ENCODE results near the gene CDC42BPB. TPM values are rescaled to one million over a fixed set of nuclear protein-coding genes. Genes with fewer than 3 reads are reported as not detected.
A peak's percentile ranks its signal among the peaks of the same experiment; 100 is the strongest.

CDC42BPB gene
- total RNA-seq, 2 experiments from 2014 or later: 0.81 to 1.1 TPM

DNA sequence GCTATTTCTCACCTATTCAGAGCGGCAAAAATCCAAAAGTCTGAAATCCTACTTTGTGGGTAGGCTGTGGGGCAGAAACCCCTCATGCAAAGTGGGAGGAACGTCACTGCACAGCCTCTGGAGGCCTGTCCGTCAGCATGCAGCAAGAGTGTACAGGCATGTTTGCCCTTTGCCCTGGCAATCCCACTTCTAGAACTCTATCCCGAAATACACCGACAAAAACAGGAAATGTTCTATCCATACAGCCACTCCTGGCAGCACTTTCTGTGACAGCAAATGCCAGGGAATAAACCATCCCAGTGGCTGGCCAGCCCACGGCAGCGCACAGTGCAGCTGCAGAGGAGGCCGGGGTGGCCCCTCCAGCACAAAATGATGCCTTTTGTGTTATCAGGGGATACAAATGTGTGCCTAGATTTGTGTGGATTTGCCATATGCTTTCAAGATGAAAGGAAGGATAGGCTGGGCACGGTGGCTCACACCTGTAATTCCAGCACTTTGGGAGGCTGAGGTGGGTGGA is 95.2 kb downstream of the CDC42BPB start:
- DNase-seq: no peak
- H3K4me3 Mint-ChIP-seq: no peak overlapping the region
- CTCF ChIA-PET: no interaction called here
- POLR2A ChIA-PET: no interaction called here
- H3K4me1 Mint-ChIP-seq: no peaks in the 10 kb centered on the region
- no peak overlapping the region for H3K27ac Mint-ChIP-seq
- no peaks in the 10 kb centered on the region for H3K36me3 Mint-ChIP-seq (ENCODE audit: low read depth)
- no peaks in the 10 kb centered on the region for H3K9me3 Mint-ChIP-seq
- H3K27me3 Mint-ChIP-seq: no peaks in the 10 kb centered on the region

DNA sequence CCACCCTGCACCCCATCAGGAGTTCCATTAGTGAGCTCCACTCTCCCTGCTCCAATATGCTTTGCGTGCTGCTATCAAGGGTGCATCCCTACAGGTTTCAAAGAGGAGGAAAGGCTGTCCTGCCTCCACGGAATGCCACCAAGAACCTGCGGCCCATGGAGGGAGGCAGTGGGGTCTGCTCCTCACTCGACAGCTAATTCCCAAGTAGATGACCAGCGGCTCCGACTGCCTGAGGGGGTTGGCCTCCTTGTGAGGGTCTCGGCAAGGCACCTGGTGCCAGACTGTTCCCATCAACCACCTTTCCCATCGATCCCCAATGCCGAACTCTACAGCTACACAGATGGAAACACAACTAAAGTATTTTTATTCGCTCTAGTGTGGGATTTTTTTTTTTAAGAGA is 98.9 kb downstream of the CDC42BPB start:
- H3K36me3 Mint-ChIP-seq (ENCODE audit: low read depth): no peaks in the 10 kb centered on the region
- no peak for DNase-seq
- no peaks in the 10 kb centered on the region for H3K9me3 Mint-ChIP-seq
- H3K4me3 Mint-ChIP-seq: no peak overlapping the region
- no peak overlapping the region for H3K27ac Mint-ChIP-seq
- ChIA-PET CTCF (interaction anchor here (0.6 to 1.3 kb wide), 3 partner anchors 9 to 1858 kb away, joined by 3 read pairs; no protein-coding TSS in a partner anchor), POLR2A (no interaction called here)
- H3K4me1 Mint-ChIP-seq: no peaks in the 10 kb centered on the region
- no peaks in the 10 kb centered on the region for H3K27me3 Mint-ChIP-seq

DNA sequence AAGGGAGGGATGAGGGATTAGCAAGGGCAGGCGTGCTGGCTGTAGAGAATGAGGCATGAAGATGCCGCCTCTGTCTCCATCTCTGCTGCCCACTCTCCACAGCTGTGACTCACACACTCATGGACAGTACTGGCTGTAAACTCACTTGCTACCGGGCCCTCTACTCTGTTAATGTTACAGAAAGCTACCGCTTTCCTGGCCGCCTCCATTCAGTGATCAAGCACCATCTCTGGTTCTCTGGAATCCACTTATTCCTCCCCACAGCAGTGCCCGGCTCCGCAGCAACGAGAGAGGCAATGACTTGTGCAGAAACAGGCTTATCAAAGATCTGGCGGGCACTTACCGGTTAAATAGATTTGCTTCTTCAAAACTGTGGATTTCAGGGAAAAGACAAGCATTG is 100.1 kb downstream of the CDC42BPB start:
- POLR2A ChIA-PET: no interaction called here
- Mint-ChIP-seq H3K4me3 (no peak overlapping the region), H3K9me3 (no peaks in the 10 kb centered on the region), H3K4me1 (no peaks in the 10 kb centered on the region), H3K27ac (no peak overlapping the region), H3K27me3 (no peaks in the 10 kb centered on the region), H3K36me3 (ENCODE audit: low read depth) (no peaks in the 10 kb centered on the region)
- DNase-seq: no peak
- CTCF ChIA-PET: interaction anchor here (1.3 kb wide), 1 partner anchor 8 kb away, joined by 3 read pairs; no protein-coding TSS in a partner anchor

DNA sequence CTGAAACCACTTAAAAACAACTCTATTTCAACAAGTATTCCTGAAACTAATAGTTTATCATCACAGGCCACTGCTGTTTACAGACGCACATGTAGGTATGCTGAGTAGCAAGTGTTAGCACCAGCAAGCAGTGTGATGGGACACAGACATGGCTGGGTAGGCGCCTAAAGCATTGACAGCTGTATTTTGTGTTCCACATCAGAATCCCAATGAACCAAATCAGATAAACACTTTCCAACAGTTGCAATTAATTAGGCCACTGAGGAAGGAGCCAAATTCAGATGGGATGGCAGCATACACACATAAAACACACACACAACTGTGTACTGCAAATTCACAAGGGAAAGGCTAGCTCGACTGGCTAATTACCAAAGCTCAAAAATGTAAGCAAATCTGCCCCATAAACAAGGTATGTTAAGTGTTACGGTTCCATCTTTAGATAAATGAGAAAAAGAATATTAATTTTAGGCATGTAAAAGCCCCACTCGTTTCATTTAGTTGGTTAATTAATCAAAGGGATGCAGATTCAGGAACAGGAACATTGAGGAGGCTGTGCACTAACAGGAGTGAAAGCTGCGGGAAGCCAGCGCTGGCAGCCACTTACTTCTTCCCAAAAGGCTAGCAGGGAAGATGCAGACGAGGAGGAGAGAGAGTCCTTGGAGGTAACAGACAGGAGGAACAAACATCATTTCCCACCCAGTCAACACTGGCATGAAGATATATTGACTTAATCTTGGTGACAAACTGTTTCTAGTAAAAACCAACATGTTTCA is 101.5 kb downstream of the CDC42BPB start:
- DNase-seq: no peak
- H3K27me3 Mint-ChIP-seq: no peaks in the 10 kb centered on the region
- H3K27ac Mint-ChIP-seq: no peak overlapping the region
- no peaks in the 10 kb centered on the region for H3K4me1 Mint-ChIP-seq
- no peaks in the 10 kb centered on the region for H3K9me3 Mint-ChIP-seq
- no peak overlapping the region for H3K4me3 Mint-ChIP-seq
- CTCF ChIA-PET: interaction anchor here (1.2 kb wide), 1 partner anchor 21 kb away, joined by 4 read pairs; no protein-coding TSS in a partner anchor
- H3K36me3 Mint-ChIP-seq (ENCODE audit: low read depth): no peaks in the 10 kb centered on the region
- POLR2A ChIA-PET: no interaction called here

DNA sequence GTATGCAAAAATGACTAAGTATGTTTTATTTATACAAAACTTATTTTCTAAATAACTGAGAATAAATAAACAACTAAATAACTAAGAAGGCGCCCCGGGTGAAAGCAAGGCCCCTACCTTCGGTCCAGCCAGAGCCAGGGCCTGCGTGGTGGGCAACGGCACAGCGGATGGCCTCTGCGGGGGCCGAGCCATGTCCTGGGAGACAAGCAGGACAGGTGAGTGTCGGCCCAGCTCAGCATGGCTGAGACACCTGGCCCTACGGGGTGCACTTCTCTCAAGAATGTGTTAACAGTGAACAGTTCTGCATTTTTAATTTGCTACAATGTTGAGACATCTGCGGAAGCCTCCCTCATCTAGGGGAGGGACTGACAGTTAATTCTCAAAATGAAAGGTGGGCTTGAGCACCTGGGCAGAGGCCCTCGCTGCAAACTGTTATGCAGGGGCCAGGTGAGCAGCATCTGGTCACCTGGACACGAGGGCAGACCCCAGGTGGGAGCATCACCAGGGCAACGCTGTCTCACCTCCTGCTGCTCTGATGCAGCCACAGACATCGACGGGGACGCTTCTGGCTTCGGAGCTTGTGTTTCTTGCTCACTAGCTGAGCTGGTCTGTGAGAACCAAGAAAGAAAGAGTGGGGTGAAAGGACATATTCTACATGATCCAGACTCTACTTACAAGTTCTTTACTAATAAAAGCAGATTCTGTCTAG is 103.1 kb downstream of the CDC42BPB start:
- Mint-ChIP-seq H3K36me3 (ENCODE audit: low read depth) (peaks cover 3% of the 10 kb centered on the region), H3K27ac (no peak overlapping the region), H3K9me3 (no peaks in the 10 kb centered on the region), H3K4me1 (peaks cover 7% of the 10 kb centered on the region), H3K27me3 (no peaks in the 10 kb centered on the region), H3K4me3 (no peak overlapping the region)
- no peak for DNase-seq
- ChIA-PET CTCF (no interaction called here), POLR2A (no interaction called here)

DNA sequence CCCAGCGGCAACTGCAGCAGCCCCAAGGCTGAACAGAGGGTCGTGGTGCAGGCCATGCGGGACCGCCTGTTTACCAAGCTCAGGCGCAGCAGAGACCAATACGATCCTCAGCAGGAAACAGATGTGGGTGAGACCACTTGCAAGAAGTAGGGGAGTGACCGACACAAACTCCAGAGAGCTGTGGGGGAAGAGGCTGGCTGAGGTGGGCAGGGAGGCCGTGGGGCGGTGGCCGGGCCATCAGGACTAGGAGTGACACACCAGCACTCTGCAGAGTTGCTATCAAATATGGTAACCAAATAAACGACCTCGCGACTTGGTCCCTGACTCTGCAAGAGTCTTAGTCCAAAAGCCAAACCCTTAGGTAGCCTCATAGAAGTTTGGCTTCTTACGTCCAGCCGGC is 104.2 kb downstream of the CDC42BPB start:
- Mint-ChIP-seq H3K4me3 (no peak overlapping the region), H3K27ac (no peak overlapping the region), H3K9me3 (no peaks in the 10 kb centered on the region), H3K36me3 (ENCODE audit: low read depth) (peaks cover 3% of the 10 kb centered on the region), H3K4me1 (peaks cover 13% of the 10 kb centered on the region), H3K27me3 (no peaks in the 10 kb centered on the region)
- DNase-seq: no peak
- ChIA-PET POLR2A (no interaction called here), CTCF (no interaction called here)

DNA sequence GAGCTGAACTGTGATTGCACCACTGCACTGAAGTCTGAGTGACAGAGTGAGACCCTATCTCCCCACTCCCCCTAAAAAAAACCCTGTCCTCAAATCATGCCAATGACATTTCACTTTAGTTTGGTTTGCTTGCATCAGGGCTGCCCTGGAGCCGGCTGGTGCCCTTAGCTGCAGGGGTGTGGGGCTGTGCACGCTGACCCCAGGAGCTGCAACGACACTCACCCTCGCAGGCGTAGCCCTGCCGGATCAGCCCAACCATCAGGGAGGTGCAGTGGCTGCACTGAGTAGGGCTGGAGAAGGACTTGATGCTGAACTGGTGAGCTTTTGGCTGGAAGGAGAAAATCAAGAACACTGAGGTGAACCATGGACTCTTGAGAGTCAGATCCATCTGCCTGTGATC is 105.1 kb downstream of the CDC42BPB start:
- Mint-ChIP-seq H3K4me1 (peaks cover 19% of the 10 kb centered on the region), H3K27ac (no peak overlapping the region), H3K27me3 (no peaks in the 10 kb centered on the region), H3K9me3 (no peaks in the 10 kb centered on the region), H3K4me3 (no peak overlapping the region), H3K36me3 (ENCODE audit: low read depth) (peaks cover 3% of the 10 kb centered on the region)
- DNase-seq: no peak
- ChIA-PET POLR2A (no interaction called here), CTCF (no interaction called here)

DNA sequence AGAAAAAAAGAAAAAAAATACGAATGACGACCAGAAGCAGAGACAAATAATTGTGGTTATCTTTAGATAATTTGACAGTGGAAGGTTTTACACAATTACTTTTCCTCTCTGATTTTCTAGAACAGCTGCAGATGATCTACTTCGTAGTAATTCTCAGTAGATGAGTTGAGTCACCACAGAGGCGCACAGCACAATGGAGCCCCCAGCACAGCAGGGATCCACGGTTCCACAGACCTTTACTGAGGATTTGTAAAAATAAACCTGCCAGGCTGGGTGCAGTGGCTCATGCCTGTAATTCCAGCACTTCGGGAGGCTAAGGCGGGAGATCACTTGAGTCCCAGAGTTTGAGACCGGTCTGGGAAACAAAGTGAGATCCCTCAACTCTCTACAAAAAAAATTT is 105.5 kb downstream of the CDC42BPB start:
- ChIA-PET CTCF (no interaction called here), POLR2A (no interaction called here)
- DNase-seq: no peak
- Mint-ChIP-seq H3K4me3 (no peak overlapping the region), H3K4me1 (peaks cover 24% of the 10 kb centered on the region), H3K36me3 (ENCODE audit: low read depth) (peaks cover 3% of the 10 kb centered on the region), H3K9me3 (no peaks in the 10 kb centered on the region), H3K27ac (no peak overlapping the region), H3K27me3 (no peaks in the 10 kb centered on the region)

DNA sequence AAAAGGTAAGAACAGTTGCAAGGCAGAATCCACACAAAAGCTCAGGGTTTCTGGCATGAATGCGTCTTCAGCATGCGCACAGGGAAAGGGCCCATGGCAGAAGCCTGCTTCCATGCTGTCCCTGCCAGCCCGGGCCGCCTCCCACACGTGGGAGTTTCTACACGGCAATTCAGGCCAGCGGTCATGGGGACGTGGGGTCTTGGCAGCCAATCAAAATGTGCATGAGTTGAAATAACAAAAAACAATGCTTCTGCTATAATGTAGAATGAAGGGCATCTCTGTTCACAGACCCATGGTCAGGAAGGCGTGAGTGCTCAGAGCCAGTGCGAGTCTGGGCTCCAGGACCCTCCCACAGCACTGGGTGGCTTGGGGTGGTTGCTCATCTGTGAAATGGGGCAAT is 106.3 kb downstream of the CDC42BPB start:
- POLR2A ChIA-PET: no interaction called here
- H3K4me3 Mint-ChIP-seq: no peak overlapping the region
- CTCF ChIA-PET: no interaction called here
- H3K9me3 Mint-ChIP-seq: no peaks in the 10 kb centered on the region
- peaks cover 30% of the 10 kb centered on the region for H3K4me1 Mint-ChIP-seq
- H3K36me3 Mint-ChIP-seq (ENCODE audit: low read depth): peaks cover 3% of the 10 kb centered on the region
- no peak for DNase-seq
- no peaks in the 10 kb centered on the region for H3K27me3 Mint-ChIP-seq
- no peak overlapping the region for H3K27ac Mint-ChIP-seq

DNA sequence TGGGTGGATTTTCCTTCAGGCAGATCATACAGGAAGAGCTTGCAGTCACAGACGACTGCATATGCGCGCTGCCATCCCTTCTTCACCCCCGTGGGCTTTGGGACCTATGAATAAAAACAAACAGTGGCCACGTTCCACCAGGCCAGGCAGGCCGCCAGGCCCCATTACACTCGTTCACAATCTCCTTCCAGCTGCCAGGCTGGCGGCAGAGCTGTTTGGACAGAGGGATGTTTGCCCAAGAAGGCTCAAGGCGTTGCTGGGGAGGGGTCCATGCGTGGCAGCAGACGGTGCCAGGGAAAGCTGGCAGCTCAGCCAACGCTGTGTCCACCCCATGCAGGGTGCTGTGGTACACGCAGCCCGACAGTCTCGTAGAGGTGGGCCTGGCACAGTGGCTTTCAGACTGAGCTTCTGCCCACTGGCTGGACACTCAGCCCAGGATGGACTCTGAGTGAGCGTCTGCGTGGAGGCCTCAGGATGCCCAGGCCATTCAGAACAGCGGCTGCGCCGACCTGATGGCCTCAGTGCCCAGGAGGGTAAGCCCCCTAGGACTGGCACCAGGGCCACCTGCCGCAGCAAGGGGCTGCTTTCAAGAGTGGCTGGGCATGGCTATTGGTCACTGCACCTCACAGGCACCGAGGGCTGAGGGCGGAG is 107.4 kb downstream of the CDC42BPB start:
- CTCF ChIA-PET: interaction anchor here (0.9 kb wide), 1 partner anchor 268 kb away, joined by 3 read pairs; no protein-coding TSS in a partner anchor
- Mint-ChIP-seq H3K9me3 (no peaks in the 10 kb centered on the region), H3K4me3 (no peak overlapping the region), H3K27me3 (no peaks in the 10 kb centered on the region), H3K27ac (peak overlapping the region; percentile 85), H3K4me1 (peaks cover 30% of the 10 kb centered on the region), H3K36me3 (ENCODE audit: low read depth) (peaks cover 3% of the 10 kb centered on the region)
- DNase-seq: no peak
- POLR2A ChIA-PET: no interaction called here

DNA sequence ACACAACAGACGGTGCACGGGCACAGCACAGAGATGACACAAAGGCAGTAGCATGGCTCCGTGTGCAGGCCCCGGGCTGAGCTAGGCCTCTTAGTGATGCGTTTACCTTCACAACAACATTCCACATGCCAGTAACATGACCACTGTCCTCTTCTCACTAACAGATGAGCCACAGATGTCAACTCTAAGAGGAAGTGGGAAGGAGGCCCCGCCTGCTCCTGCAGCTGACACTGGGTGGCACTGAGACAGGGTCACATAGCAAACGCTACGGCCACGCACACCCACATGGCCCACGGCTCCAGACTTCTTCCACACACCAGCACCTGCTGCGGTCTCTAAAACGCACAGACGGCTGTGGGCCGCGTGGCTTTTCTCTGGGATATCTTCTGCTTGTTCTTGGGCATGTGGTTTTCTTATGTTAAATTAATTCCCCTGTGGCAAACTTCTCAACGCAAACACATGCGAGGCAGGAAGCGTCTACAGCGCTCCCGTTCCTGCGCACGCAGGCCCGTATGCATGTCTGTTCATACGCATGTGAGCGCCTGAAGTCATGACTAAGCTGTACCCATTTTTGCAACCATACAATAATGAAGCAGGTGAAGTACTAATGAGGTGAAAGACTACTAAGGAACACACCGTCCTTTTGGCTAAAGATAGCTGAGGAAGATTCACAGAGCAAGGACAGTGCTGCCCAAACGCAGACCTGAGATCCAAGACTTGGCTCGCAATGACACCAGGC is 108.1 kb downstream of the CDC42BPB start:
- Mint-ChIP-seq H3K4me1 (peaks cover 30% of the 10 kb centered on the region), H3K9me3 (no peaks in the 10 kb centered on the region), H3K27ac (peak overlapping the region; percentile 85), H3K4me3 (no peak overlapping the region), H3K36me3 (ENCODE audit: low read depth) (peaks cover 3% of the 10 kb centered on the region), H3K27me3 (no peaks in the 10 kb centered on the region)
- DNase-seq: peak; percentile 58
- ChIA-PET POLR2A (no interaction called here), CTCF (interaction anchor here (0.9 to 1.1 kb wide), 2 partner anchors 9 to 268 kb away, joined by 3 read pairs; no protein-coding TSS in a partner anchor)

DNA sequence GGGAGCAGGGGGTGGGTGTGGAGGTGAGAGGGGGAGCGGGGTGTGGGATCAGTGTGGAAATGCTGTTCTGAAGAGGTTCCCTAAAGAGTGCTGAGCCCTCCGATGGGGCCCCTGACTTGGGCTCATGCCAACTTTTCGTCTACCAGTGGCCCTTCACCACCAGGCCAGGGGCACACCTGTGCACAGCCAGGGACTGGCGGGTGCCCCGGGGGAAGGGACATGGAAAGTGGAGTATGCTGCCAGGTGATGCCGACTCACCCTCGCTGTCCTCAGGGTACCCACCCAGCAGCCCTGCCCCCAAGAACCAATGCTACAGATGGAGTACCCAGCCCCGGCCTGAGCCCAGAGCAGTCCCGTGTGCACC is 108.7 kb downstream of the CDC42BPB start:
- ChIA-PET POLR2A (no interaction called here), CTCF (interaction anchor here (1.1 kb wide), 1 partner anchor 9 kb away, joined by 3 read pairs; no protein-coding TSS in a partner anchor)
- peak overlapping the region; percentile 85 for H3K27ac Mint-ChIP-seq
- H3K4me3 Mint-ChIP-seq: no peak overlapping the region
- no peaks in the 10 kb centered on the region for H3K27me3 Mint-ChIP-seq
- no peak for DNase-seq
- peaks cover 30% of the 10 kb centered on the region for H3K4me1 Mint-ChIP-seq
- peaks cover 3% of the 10 kb centered on the region for H3K36me3 Mint-ChIP-seq (ENCODE audit: low read depth)
- H3K9me3 Mint-ChIP-seq: no peaks in the 10 kb centered on the region
